Smooth muscle cell (in vitro differentiated cells): ENCODE data around the gene TBC1D22B. TPM values are rescaled to one million over a fixed set of nuclear protein-coding genes. Genes with fewer than 3 reads are reported as not detected.
A peak's percentile ranks its signal among the peaks of the same experiment; 100 is the strongest.

ENCODE experiments used
- DNase-seq: peaks from one replicate; lab custom pipeline; 2025; ENCODE audit not compliant: unreplicated experiment; lab: John Stamatoyannopoulos, UW
- H2AFZ ChIP-seq: fragments of 200-600 bp; sonication (generic); 2 replicates; pipeline ENCODE4 v1.6.0; 2016; ENCODE audit warnings: antibody characterized with exemption, low read depth, mild to moderate bottlenecking
- H3F3A ChIP-seq: fragments of 200-600 bp; sonication (generic); 2 replicates; pipeline ENCODE4 v1.6.0; 2017; ENCODE audit warnings: antibody characterized with exemption, low read depth
- H3K27ac ChIP-seq: fragments of 200-600 bp; sonication (generic); 2 replicates; pipeline ENCODE4 v1.5.1; 2016; ENCODE audit warnings: low read depth, mild to moderate bottlenecking
- H3K27me3 ChIP-seq: fragments of 200-600 bp; sonication (generic); 2 replicates; pipeline ENCODE4 v1.6.1; 2016; ENCODE audit warnings: low read depth, mild to moderate bottlenecking
- H3K36me3 ChIP-seq: fragments of 200-600 bp; sonication (generic); 2 replicates; pipeline ENCODE4 v1.5.1; 2016; ENCODE audit warnings: low read depth
- H3K4me1 ChIP-seq: fragments of 200-600 bp; sonication (generic); 2 replicates; pipeline ENCODE4 v1.5.1; 2016; ENCODE audit warnings: low read depth
- H3K4me2 ChIP-seq: fragments of 200-600 bp; sonication (generic); 2 replicates; pipeline ENCODE4 v1.6.0; 2016; ENCODE audit warnings: mild to moderate bottlenecking
- H3K4me3 ChIP-seq: fragments of 200-600 bp; sonication (generic); 2 replicates; pipeline ENCODE4 v1.5.1; 2016; ENCODE audit warnings: mild to moderate bottlenecking
- H3K79me2 ChIP-seq: fragments of 200-600 bp; sonication (generic); 2 replicates; pipeline ENCODE4 v1.6.0; 2016; ENCODE audit warnings: low read depth, mild to moderate bottlenecking
- H3K9ac ChIP-seq: fragments of 200-600 bp; sonication (generic); 2 replicates; pipeline ENCODE4 v1.6.0; 2016; ENCODE audit warnings: low read depth
- H3K9me3 ChIP-seq: fragments of 200-600 bp; sonication (generic); replicated peaks from 2 replicates; pipeline ENCODE4 v1.5.1; 2016; ENCODE audit warnings: low read depth
- H4K20me1 ChIP-seq: fragments of 200-600 bp; sonication (generic); 2 replicates; pipeline ENCODE4 v1.6.0; 2016; ENCODE audit warnings: low read depth
- whole genome bisulfite sequencing: methylation state at CpG from one replicate; pipeline ENCODE4 v1.1.7; 2016; ENCODE audit warnings: low lambda C conversion rate; 5-methylcytosine and 5-hydroxymethylcytosine counted together
- polyA plus RNA-seq: library from polyadenylated mRNA; unstranded; fragments of >200 nt; fragmentation: Nextera tagmentation; extraction: Ambion mirVana; gene quantifications from 2 replicates; pipeline ENCODE4 v1.2.1, GENCODE V29; 2016
- small RNA-seq: library from RNA; depleted of rRNA; stranded (forward); fragments of <200 nt; gene quantifications from one replicate; pipeline ENCODE3, GENCODE V24; 2014
- total RNA-seq: library from RNA; depleted of rRNA; stranded (reverse); fragments of >200 nt; gene quantifications from 2 replicates; pipeline ENCODE4 v1.2.3, GENCODE V29; 2014
- TF ChIP-seq, protein P1 (sequence below): fragments of 200-600 bp; sonication (generic); IDR thresholded peaks from 2 replicates; pipeline ENCODE4 v1.5.1; 2017; ENCODE audit warnings: borderline replicate concordance, mild to moderate bottlenecking, antibody characterized with exemption; ENCODE audit not compliant: insufficient read depth, poor library complexity, severe bottlenecking

The TBC1D22B gene
- total and polyA plus RNA-seq, 2 experiments from 2014 or later = 5.6 to 7.2 TPM

DNA sequence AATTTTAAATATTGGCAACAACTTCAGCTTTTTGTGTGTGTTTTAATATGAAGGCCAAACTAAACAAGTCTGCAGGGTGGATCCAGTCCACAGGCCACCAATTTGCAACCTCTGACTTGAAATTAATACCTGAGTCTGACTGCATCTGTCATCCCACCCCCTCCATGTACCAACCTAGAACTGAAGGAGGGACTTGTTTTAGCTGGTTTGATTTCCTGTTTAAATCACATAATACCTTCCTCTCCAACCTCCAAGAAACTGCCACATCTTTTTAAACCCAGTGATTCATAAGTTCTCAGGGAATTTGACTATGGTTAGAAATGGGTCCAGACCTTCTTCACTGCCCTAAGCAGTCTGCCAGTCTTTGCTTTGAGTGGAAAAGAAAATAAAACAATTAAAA, 117.8 kb downstream of the TBC1D22B start:
- TF ChIP-seq, protein P1, sequence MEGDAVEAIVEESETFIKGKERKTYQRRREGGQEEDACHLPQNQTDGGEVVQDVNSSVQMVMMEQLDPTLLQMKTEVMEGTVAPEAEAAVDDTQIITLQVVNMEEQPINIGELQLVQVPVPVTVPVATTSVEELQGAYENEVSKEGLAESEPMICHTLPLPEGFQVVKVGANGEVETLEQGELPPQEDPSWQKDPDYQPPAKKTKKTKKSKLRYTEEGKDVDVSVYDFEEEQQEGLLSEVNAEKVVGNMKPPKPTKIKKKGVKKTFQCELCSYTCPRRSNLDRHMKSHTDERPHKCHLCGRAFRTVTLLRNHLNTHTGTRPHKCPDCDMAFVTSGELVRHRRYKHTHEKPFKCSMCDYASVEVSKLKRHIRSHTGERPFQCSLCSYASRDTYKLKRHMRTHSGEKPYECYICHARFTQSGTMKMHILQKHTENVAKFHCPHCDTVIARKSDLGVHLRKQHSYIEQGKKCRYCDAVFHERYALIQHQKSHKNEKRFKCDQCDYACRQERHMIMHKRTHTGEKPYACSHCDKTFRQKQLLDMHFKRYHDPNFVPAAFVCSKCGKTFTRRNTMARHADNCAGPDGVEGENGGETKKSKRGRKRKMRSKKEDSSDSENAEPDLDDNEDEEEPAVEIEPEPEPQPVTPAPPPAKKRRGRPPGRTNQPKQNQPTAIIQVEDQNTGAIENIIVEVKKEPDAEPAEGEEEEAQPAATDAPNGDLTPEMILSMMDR = no peak
- no peaks in the 10 kb centered on the region for H3K4me1 ChIP-seq
- no peak overlapping the region for H3K27ac ChIP-seq
- H3F3A ChIP-seq = no peaks in the 10 kb centered on the region
- H3K79me2 ChIP-seq = no peaks in the 10 kb centered on the region
- H4K20me1 ChIP-seq = peaks cover 6% of the 10 kb centered on the region
- DNase-seq = no peak
- no peaks in the 10 kb centered on the region for H3K36me3 ChIP-seq
- no peak overlapping the region for H3K4me2 ChIP-seq
- no peaks in the 10 kb centered on the region for H3K27me3 ChIP-seq
- H3K9ac ChIP-seq = no peak overlapping the region
- H3K9me3 ChIP-seq = no peaks in the 10 kb centered on the region
- no peak overlapping the region for H2AFZ ChIP-seq
- no peak overlapping the region for H3K4me3 ChIP-seq

DNA sequence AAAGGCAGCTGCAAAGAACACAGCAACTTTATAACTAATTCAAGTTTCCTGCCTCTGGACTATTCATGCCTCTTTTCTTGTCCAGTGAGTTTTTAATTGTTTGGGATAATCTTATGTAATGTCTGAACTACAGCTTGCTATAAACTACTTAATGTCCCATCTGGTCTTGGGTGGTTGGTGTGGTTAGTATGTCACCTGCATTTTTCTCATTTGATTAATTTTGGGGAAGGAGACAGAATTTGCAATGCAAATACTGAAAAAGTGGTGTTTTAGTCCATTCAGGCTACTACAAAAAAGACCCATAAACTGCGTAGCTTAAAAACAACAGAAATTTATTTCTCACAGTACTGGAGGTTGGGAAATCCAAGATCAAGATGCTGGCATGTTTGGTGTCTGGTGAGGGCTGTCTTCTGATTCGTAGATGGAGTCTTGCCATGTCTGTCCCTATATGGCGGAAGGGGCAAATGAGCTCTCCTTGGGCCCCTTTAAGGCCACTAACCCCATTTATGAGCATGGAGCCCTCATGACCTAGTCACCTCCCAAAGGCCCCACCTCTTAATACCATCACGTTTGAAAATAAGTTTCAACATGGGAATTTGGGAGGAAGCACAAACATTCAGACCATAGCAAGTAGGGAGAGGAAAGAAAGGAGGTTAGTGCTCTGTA, 118.6 kb downstream of the TBC1D22B start:
- Histone ChIP-seq H3K4me1 (no peaks in the 10 kb centered on the region), H4K20me1 (peaks cover 2% of the 10 kb centered on the region), H3K27me3 (no peaks in the 10 kb centered on the region), H3K9ac (no peak overlapping the region), H3K4me2 (no peak overlapping the region), H2AFZ (no peak overlapping the region), H3K9me3 (no peaks in the 10 kb centered on the region), H3K27ac (no peak overlapping the region), H3K79me2 (no peaks in the 10 kb centered on the region), H3K4me3 (no peak overlapping the region), H3K36me3 (no peaks in the 10 kb centered on the region), H3F3A (no peaks in the 10 kb centered on the region)
- no peak for DNase-seq
- 94% methylated on average over 4 of the region's 4 CpGs for WGBS
- TF ChIP-seq, protein P1 = no peak

DNA sequence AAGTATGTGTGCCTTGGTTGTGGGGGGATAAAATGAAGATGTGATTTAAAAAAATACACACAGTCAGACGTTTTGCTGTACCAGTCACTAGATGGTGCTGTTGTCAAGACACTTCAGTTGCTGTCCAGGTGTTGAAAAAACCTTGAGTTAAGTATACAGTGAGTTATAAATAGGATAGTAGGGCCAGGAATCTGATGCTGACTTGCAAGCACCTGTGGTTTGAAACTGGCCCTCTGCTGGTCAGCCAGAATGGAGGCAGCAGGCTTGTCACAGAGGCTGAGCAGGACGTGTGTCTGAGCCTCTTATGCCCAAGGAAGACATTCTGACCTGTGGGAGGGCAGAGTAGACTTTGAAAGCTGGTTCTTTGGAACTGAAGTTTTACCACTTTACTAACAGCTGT, 124.0 kb downstream of the TBC1D22B start:
- DNase-seq = no peak
- TF ChIP-seq, protein P1 = peak; percentile 45

More for the DNA sequence above, 124.0 kb downstream of the TBC1D22B start:
- H3K4me2 ChIP-seq = no peak overlapping the region
- H3K27me3 ChIP-seq = no peaks in the 10 kb centered on the region
- H3K9me3 ChIP-seq = no peaks in the 10 kb centered on the region
- H3K27ac ChIP-seq = no peak overlapping the region
- H3K4me3 ChIP-seq = no peak overlapping the region
- H3K79me2 ChIP-seq = no peaks in the 10 kb centered on the region
- no peak overlapping the region for H3K9ac ChIP-seq
- 43% methylated on average over 2 of the region's 2 CpGs for WGBS
- H4K20me1 ChIP-seq = no peaks in the 10 kb centered on the region
- no peak overlapping the region for H2AFZ ChIP-seq
- H3K4me1 ChIP-seq = no peaks in the 10 kb centered on the region
- H3F3A ChIP-seq = no peaks in the 10 kb centered on the region
- no peaks in the 10 kb centered on the region for H3K36me3 ChIP-seq

Small RNAs within 50 kb of the gene (small RNA-seq; reads per million reads assigned to genes)
- gene AL096712.1 (not detected), gene RN7SL273P (not detected)

Other genes starting within 250 kb of the TBC1D22B start
- 29.3 and 29.5 TPM in 2 replicates for gene PIM1, start 87.6 kb upstream of the TBC1D22B start, total RNA-seq
- gene PIM1, start 87.6 kb upstream of the TBC1D22B start, polyA plus RNA-seq = 35.7 and 41.9 TPM in 2 replicates
- 0.31 and 0.40 TPM in 2 replicates for gene TMEM217, start 372 bp downstream of the TBC1D22B start, total RNA-seq
- gene TMEM217, start 372 bp downstream of the TBC1D22B start, polyA plus RNA-seq = 1.2 and 1.9 TPM in 2 replicates
- gene RNF8, start 96.2 kb downstream of the TBC1D22B start, total RNA-seq = 16.7 and 17.3 TPM in 2 replicates
- 20.4 and 23.6 TPM in 2 replicates for gene RNF8, start 96.2 kb downstream of the TBC1D22B start, polyA plus RNA-seq
- gene CMTR1, start 175.4 kb downstream of the TBC1D22B start, total RNA-seq = 20.0 and 21.1 TPM in 2 replicates
- 16.2 and 19.3 TPM in 2 replicates for gene CMTR1, start 175.4 kb downstream of the TBC1D22B start, polyA plus RNA-seq
- gene CCDC167, start 242.1 kb downstream of the TBC1D22B start, total RNA-seq = 56.8 and 81.0 TPM in 2 replicates
- 98.2 and 114 TPM in 2 replicates for gene CCDC167, start 242.1 kb downstream of the TBC1D22B start, polyA plus RNA-seq